Ascending aorta (tissue), 2 donors: ENCODE measurements around the gene APPL2. TPM values are rescaled to one million over a fixed set of nuclear protein-coding genes. Genes with fewer than 3 reads are reported as not detected.

Source experiments
- DNase-seq, 2 donors: peaks; one replicate each; pipeline ENCODE4 v3.0.0-alpha.2; 2019; ENCODE audit warnings: low spot score in 2 of 2
- H3K27ac ChIP-seq, 2 donors: fragments of 200-600 bp; sonication (generic); one replicate each; pipeline ENCODE4 v1.5.1; 2016 to 2017; ENCODE audit warnings: mild to moderate bottlenecking in 1 of 2
- H3K27me3 ChIP-seq: fragments of 200-600 bp; sonication (generic); one replicate; pipeline ENCODE4 v1.5.1; 2017
- H3K36me3 ChIP-seq, 2 donors: fragments of 200-600 bp; sonication (generic); one replicate each; pipeline ENCODE4 v1.5.1; 2016
- H3K4me1 ChIP-seq, 2 donors: fragments of 200-600 bp; sonication (generic); one replicate each; pipeline ENCODE4 v1.5.1; 2016 to 2017; ENCODE audit warnings: mild to moderate bottlenecking in 1 of 2
- H3K4me3 ChIP-seq, 2 donors: fragments of 200-600 bp; sonication (generic); one replicate each; pipeline ENCODE4 v1.5.1; 2016 to 2017; ENCODE audit warnings: mild to moderate bottlenecking in 1 of 2
- H3K9me3 ChIP-seq, 2 donors: fragments of 200-600 bp; sonication (generic); one replicate each; pipeline ENCODE4 v1.5.1; 2016
- intact Hi-C: fragments of 100-400 bp; cut with DNase I; formaldehyde crosslinking; loops from one replicate; pipeline ENCODE4 v1.15.1; 2023
- total RNA-seq: library from RNA; depleted of rRNA; stranded (reverse); fragments of >200 nt; gene quantifications from one replicate; pipeline ENCODE4 v1.1.0, GENCODE V29; 2016
- TF ChIP-seq, protein P1 (sequence below), 3 experiments: fragments of 200-600 bp in 2 of 3; fragments of 450-650 bp in 1 of 3; sonication (generic) in 2 of 3; IDR thresholded peaks; one replicate each; pipeline ENCODE4 v1.5.1; 2016 to 2019; ENCODE audit warnings: antibody characterized with exemption in 3 of 3, mild to moderate bottlenecking in 1 of 3, moderate library complexity in 1 of 3

APPL2 gene
- total RNA-seq, 1 donor from 2014 or later, result 4.6 TPM

DNA sequence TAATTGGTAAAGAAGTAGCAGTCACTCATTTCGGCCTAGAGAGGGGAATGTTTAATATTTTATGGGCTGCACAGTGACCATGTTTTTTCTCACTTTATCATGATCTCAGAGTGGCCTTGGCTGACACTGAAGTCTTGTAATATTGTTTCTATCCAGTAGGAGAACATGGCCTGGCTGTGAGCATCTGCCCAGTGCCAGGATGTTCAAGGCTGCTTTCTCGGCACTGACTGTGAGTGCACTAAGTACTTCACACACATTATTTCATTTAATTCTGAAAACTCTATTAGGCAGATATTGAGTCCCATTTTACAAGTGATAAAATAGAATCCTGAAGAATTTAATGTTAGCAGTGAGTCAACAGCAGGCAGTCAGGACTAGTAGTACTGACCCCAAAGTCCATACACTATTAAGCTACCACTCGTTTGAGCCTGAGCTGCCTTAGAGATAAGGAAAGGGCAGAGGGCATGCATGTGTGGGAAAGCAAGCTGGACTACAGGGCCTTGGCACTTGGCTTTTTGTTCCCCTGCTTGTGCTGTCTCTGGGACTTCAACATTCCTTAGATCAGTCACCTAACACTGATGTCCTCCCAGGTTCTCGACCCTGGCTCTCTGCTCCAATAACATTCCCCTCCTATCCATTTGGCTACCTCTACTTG, 42.2 kb upstream of the APPL2 start:
- Histone ChIP-seq H3K9me3 (no peaks in the 10 kb centered on the region), H3K36me3 (no peaks in the 10 kb centered on the region), H3K27ac (peak overlapping the region; percentile 22 to 58), H3K4me3 (no peak overlapping the region), H3K27me3 (no peaks in the 10 kb centered on the region), H3K4me1 (no peaks in the 10 kb centered on the region)
- TF ChIP-seq, protein P1, sequence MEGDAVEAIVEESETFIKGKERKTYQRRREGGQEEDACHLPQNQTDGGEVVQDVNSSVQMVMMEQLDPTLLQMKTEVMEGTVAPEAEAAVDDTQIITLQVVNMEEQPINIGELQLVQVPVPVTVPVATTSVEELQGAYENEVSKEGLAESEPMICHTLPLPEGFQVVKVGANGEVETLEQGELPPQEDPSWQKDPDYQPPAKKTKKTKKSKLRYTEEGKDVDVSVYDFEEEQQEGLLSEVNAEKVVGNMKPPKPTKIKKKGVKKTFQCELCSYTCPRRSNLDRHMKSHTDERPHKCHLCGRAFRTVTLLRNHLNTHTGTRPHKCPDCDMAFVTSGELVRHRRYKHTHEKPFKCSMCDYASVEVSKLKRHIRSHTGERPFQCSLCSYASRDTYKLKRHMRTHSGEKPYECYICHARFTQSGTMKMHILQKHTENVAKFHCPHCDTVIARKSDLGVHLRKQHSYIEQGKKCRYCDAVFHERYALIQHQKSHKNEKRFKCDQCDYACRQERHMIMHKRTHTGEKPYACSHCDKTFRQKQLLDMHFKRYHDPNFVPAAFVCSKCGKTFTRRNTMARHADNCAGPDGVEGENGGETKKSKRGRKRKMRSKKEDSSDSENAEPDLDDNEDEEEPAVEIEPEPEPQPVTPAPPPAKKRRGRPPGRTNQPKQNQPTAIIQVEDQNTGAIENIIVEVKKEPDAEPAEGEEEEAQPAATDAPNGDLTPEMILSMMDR (IDR thresholded peaks at IDR 0.05), result peak; percentile 29 to 43 (median 33)
- intact Hi-C loops, result loop anchor here (2.0 kb wide), 1 partner anchor 105 kb away; no protein-coding TSS in a partner anchor
- DNase-seq, result no peak

DNA sequence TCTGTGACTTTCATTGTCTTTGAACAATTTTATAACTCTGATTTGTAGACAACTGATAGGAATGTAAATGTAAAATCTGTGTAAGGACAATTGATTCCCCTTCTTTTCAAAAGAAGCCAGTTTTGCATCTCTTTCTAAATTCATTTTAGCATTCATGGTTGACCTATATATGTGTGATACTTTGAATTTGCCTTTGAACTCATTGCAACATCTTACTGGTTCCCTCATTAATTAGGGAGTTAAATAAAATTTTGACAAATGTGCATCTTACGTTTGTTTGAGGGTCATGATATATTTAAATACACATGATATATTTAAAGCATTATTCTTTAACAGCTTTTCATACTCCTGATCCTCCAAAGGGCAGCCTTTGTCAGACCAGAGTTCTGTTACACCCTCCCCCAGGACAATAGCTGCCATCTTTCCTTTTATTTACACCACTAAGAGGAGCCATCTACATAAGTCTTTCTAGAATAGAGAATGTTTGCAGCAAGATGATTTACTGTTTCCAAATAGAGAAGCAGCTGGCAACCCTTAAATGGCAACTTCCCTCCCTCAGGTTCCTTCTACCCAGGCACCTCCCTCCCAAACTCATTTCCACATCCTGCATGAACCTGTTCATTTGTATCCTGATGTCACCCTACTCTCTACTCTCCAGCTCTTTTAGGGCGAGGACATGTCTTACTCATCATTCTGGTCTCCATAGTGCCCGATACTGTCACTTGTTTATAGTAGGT, 40.2 kb upstream of the APPL2 start:
- TF ChIP-seq, protein P1 (IDR thresholded peaks at IDR 0.05), result no peak
- Histone ChIP-seq H3K9me3 (no peaks in the 10 kb centered on the region), H3K27ac (no peak overlapping the region), H3K36me3 (no peaks in the 10 kb centered on the region), H3K4me1 (no peaks in the 10 kb centered on the region), H3K27me3 (no peaks in the 10 kb centered on the region), H3K4me3 (no peak overlapping the region)
- intact Hi-C loops, result no loop called here
- DNase-seq, result no peak

DNA sequence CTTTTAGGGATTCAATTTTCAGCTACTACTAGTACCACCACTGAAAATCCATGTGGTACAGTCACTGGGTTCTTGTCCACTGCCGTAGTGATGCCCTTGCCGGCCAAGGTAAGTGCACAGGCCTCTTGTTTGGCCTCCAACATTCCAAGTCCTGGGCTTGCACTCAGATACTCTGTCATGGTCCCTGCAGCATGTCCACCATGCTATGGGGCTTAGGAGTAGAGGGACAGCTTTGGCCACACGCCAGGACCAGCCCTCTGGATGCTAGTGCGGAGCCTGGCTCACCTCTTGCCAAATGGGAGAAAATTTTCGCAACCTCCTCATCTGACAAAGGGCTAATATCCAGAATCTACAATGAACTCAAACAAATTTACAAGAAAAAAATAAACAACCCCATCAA, 38.6 kb upstream of the APPL2 start:
- TF ChIP-seq, protein P1 (IDR thresholded peaks at IDR 0.05), result no peak
- H3K27me3 ChIP-seq, result no peaks in the 10 kb centered on the region

DNA sequence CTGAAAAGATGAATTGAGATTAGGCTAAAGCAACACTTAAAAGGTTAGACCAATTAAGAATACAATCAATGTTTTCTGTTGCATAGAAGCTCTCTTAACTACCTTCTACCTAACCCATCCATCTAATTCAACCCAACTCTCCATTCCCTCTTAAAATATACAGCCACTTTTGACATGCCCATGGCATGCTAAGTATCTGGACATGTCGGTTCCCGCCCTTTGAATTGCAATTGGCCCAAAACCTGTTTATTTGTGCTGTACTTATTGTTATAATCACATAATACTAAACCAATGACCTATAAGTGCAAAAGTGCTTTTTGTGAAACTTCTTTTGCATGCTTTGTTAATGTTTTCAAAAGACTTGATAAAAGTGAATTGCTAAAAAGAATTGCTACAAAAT, 37.6 kb upstream of the APPL2 start:
- Histone ChIP-seq H3K36me3 (no peaks in the 10 kb centered on the region), H3K27me3 (no peaks in the 10 kb centered on the region), H3K4me1 (no peaks in the 10 kb centered on the region), H3K4me3 (no peak overlapping the region), H3K27ac (no peak overlapping the region), H3K9me3 (no peaks in the 10 kb centered on the region)
- TF ChIP-seq, protein P1 (IDR thresholded peaks at IDR 0.05), result no peak
- intact Hi-C loops, result no loop called here
- DNase-seq, result no peak

More for the DNA sequence above, 38.6 kb upstream of the APPL2 start:
- H3K4me3 ChIP-seq, result no peak overlapping the region
- H3K4me1 ChIP-seq, result no peaks in the 10 kb centered on the region
- H3K36me3 ChIP-seq, result no peaks in the 10 kb centered on the region
- H3K27ac ChIP-seq, result no peak overlapping the region
- no peak for DNase-seq
- intact Hi-C loops, result no loop called here
- H3K9me3 ChIP-seq, result no peaks in the 10 kb centered on the region

DNA sequence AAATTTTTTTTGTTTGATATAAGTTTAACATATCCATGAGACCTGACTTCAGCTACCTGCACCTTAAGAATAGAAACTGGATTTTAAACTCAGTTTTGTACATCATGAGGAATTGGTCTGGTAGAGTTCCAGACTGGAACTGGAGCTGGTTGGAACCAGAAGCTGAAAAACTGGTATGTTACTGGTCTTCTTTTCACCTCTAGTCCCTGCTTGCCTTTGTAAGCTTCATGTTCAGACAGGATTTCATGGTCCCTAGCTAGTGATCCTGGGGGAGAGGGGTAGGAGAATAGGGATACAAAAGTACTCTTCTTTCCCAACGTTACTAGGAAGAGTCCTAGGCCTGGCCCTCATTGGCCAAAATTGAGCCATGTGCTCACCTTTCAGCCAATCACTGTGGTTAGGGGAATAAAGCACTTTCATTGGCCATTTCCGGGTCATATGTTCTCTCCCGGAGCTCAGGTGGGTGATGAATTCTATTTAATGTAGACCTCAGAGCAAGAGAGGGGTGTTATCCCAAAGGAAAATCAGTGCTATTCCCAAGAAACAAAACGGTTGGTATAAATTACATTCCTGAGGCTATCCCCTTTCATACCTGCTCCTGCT, 36.9 kb upstream of the APPL2 start:
- TF ChIP-seq, protein P1 (IDR thresholded peaks at IDR 0.05), result no peak
- Histone ChIP-seq H3K36me3 (no peaks in the 10 kb centered on the region), H3K9me3 (no peaks in the 10 kb centered on the region), H3K4me3 (no peak overlapping the region), H3K27me3 (no peaks in the 10 kb centered on the region), H3K27ac (no peak overlapping the region), H3K4me1 (no peaks in the 10 kb centered on the region)
- DNase-seq, result no peak
- intact Hi-C loops, result no loop called here
